ENCODE measurements around the gene VPS4B. TPM values are rescaled to one million over a fixed set of nuclear protein-coding genes. Genes with fewer than 3 reads are reported as not detected.

Gene VPS4B
- total RNA-seq, 1 experiment from 2014 or later, result 67.8 TPM

- TF ChIP-seq CTCF (IDR thresholded peaks at IDR 0.05; ENCODE audit: unreplicated experiment), result no peak
- POLR2A ChIA-PET, result no interaction called here
Measured at GRCh38 chr18:63402246-63403162, 19.8 kb downstream of the VPS4B start.

GRCh38 chr18:63399300-63399699 lies 23.0 kb downstream of the VPS4B start:
- no peak overlapping the region for H3K27ac Mint-ChIP-seq (ENCODE audit: low read depth, unreplicated experiment)
- DNase-seq (ENCODE audit: unreplicated experiment), result no peak
- intact Hi-C loops (cut with micrococcal nuclease), result no loop called here
- H3K36me3 Mint-ChIP-seq (ENCODE audit: insufficient read depth, unreplicated experiment), result peaks cover 92% of the 10 kb centered on the region
- no peaks in the 10 kb centered on the region for H3K27me3 Mint-ChIP-seq (ENCODE audit: insufficient read depth, unreplicated experiment)
- TF ChIP-seq CTCF (IDR thresholded peaks at IDR 0.05; ENCODE audit: unreplicated experiment), result no peak
- H3K4me1 Mint-ChIP-seq (ENCODE audit: insufficient read depth, unreplicated experiment), result no peaks in the 10 kb centered on the region
- no peaks in the 10 kb centered on the region for H3K9me3 Mint-ChIP-seq (ENCODE audit: unreplicated experiment)
- no TSS peak for BruUV-seq (replicated peaks)
- ChIA-PET POLR2A (no interaction called here), CTCF (interaction anchor here (0.7 kb wide), 1 partner anchor 43 kb away, joined by 3 read pairs; no protein-coding TSS in a partner anchor)
- H3K4me3 Mint-ChIP-seq (ENCODE audit: unreplicated experiment), result no peak overlapping the region

More at GRCh38 chr18:63402246-63403162, 19.8 kb downstream of the VPS4B start:
- no peaks in the 10 kb centered on the region for H3K27me3 Mint-ChIP-seq (ENCODE audit: insufficient read depth, unreplicated experiment)
- no peak overlapping the region for H3K4me3 Mint-ChIP-seq (ENCODE audit: unreplicated experiment)
- no peak overlapping the region for H3K27ac Mint-ChIP-seq (ENCODE audit: low read depth, unreplicated experiment)
- BruUV-seq (replicated peaks), result no TSS peak
- peaks cover 12% of the 10 kb centered on the region for H3K4me1 Mint-ChIP-seq (ENCODE audit: insufficient read depth, unreplicated experiment)
- no peak for DNase-seq (ENCODE audit: unreplicated experiment)
- peaks cover 84% of the 10 kb centered on the region for H3K36me3 Mint-ChIP-seq (ENCODE audit: insufficient read depth, unreplicated experiment)
- H3K9me3 Mint-ChIP-seq (ENCODE audit: unreplicated experiment), result no peaks in the 10 kb centered on the region
- CTCF ChIA-PET, result no interaction called here
- intact Hi-C loops (cut with micrococcal nuclease), result no loop called here

- CTCF ChIA-PET, result interaction anchor here (0.6 kb wide), 1 partner anchor 1670 kb away, joined by 3 read pairs; no protein-coding TSS in a partner anchor
- no peaks in the 10 kb centered on the region for H3K4me1 Mint-ChIP-seq (ENCODE audit: insufficient read depth, unreplicated experiment)
- no peak overlapping the region for H3K4me3 Mint-ChIP-seq (ENCODE audit: unreplicated experiment)
- intact Hi-C loops (cut with micrococcal nuclease), result no loop called here
- TF ChIP-seq CTCF (IDR thresholded peaks at IDR 0.05; ENCODE audit: unreplicated experiment), result no peak
- BruUV-seq (replicated peaks), result no TSS peak
- peaks cover 88% of the 10 kb centered on the region for H3K36me3 Mint-ChIP-seq (ENCODE audit: insufficient read depth, unreplicated experiment)
- POLR2A ChIA-PET, result no interaction called here
- H3K27ac Mint-ChIP-seq (ENCODE audit: low read depth, unreplicated experiment), result no peak overlapping the region
- no peak for DNase-seq (ENCODE audit: unreplicated experiment)
- H3K9me3 Mint-ChIP-seq (ENCODE audit: unreplicated experiment), result no peaks in the 10 kb centered on the region
- H3K27me3 Mint-ChIP-seq (ENCODE audit: insufficient read depth, unreplicated experiment), result no peaks in the 10 kb centered on the region
Measured at GRCh38 chr18:63397349-63397748, 24.9 kb downstream of the VPS4B start.

GRCh38 chr18:63395503-63395902 lies 26.8 kb downstream of the VPS4B start:
- CTCF ChIA-PET, result interaction anchor here (0.5 to 1.1 kb wide), 4 partner anchors 10 to 939 kb away, joined by 3 to 6 read pairs (median 4); no protein-coding TSS in a partner anchor
- Mint-ChIP-seq H3K4me3 (ENCODE audit: unreplicated experiment) (no peak overlapping the region), H3K27ac (ENCODE audit: low read depth, unreplicated experiment) (no peak overlapping the region), H3K27me3 (ENCODE audit: insufficient read depth, unreplicated experiment) (no peaks in the 10 kb centered on the region), H3K9me3 (ENCODE audit: unreplicated experiment) (no peaks in the 10 kb centered on the region), H3K36me3 (ENCODE audit: insufficient read depth, unreplicated experiment) (peaks cover 93% of the 10 kb centered on the region), H3K4me1 (ENCODE audit: insufficient read depth, unreplicated experiment) (no peaks in the 10 kb centered on the region)
- intact Hi-C loops (cut with micrococcal nuclease), result no loop called here
- no peak for DNase-seq (ENCODE audit: unreplicated experiment)
- POLR2A ChIA-PET, result interaction anchor here (0.8 to 1.4 kb wide), 3 partner anchors 13 to 38 kb away, joined by 3 to 6 read pairs (median 5); no protein-coding TSS in a partner anchor
- no TSS peak for BruUV-seq (replicated peaks)
- TF ChIP-seq CTCF (IDR thresholded peaks at IDR 0.05; ENCODE audit: unreplicated experiment), result no peak

All from MCF 10A (cell line).